GM12892 (cell line): ENCODE data around the gene OCA2.

Experiments
- POLR2A ChIP-seq: IDR thresholded peaks from 2 replicates; pipeline ENCODE4 v1.6.1; 2011; ENCODE audit warnings: low read depth, low read length, control low read depth
- POLR2AphosphoS5 ChIP-seq: IDR thresholded peaks from 2 replicates; pipeline ENCODE4 v1.6.1; 2011; ENCODE audit warnings: low read depth, low read length, control low read depth
- TAF1 ChIP-seq: IDR thresholded peaks from 2 replicates; pipeline ENCODE4 v1.6.1; 2011; ENCODE audit warnings: low read depth, mild to moderate bottlenecking, control low read depth, low read length, borderline replicate concordance

- TF ChIP-seq TAF1: no peak
- TF ChIP-seq POLR2AphosphoS5: no peak
- no peak for TF ChIP-seq POLR2A
Observed at GRCh38 chr15:27763514-27763913, 335.6 kb downstream of the OCA2 start.
